Liver (tissue), 9 donors: ENCODE measurements around the gene CDH13. TPM values are rescaled to one million over a fixed set of nuclear protein-coding genes. Genes with fewer than 3 reads are reported as not detected.

ENCODE experiments used
- DNase-seq: peaks from one replicate; pipeline ENCODE4 v3.0.0-alpha.2; 2017; ENCODE audit warnings: low spot score
- H3K27ac ChIP-seq, 2 donors: one replicate each; pipeline ENCODE4 v1.7.0; 2013; ENCODE audit warnings: inconsistent platforms in 2 of 2, low read length in 2 of 2, control low read depth in 1 of 2, low read depth in 1 of 2, mild to moderate bottlenecking in 1 of 2
- H3K27me3 ChIP-seq, 4 donors: one replicate each; pipeline versions ENCODE4 v1.6.1 to v1.7.0; 2013; ENCODE audit warnings: low read length in 3 of 4, inconsistent platforms in 1 of 4, mild to moderate bottlenecking in 1 of 4, moderate library complexity in 1 of 4; ENCODE audit not compliant: control insufficient read depth in 4 of 4, insufficient read depth in 4 of 4
- H3K36me3 ChIP-seq, 4 donors: one replicate each; pipeline versions ENCODE4 v1.6.1 to v1.7.0; 2013; ENCODE audit warnings: low read length in 3 of 4, mild to moderate bottlenecking in 3 of 4, low read depth in 1 of 4, moderate library complexity in 1 of 4; ENCODE audit not compliant: control insufficient read depth in 4 of 4, insufficient read depth in 3 of 4
- H3K4me1 ChIP-seq, 4 donors: one replicate each; pipeline versions ENCODE4 v1.6.1 to v1.7.0; 2013; ENCODE audit warnings: low read length in 3 of 4, mild to moderate bottlenecking in 3 of 4, moderate library complexity in 1 of 4; ENCODE audit not compliant: control insufficient read depth in 4 of 4, insufficient read depth in 4 of 4
- H3K4me3 ChIP-seq, 3 donors: one replicate each; pipeline versions ENCODE4 v1.6.1 to v1.7.0; 2013; ENCODE audit warnings: low read length in 3 of 3, control low read depth in 1 of 3, low read depth in 1 of 3, mild to moderate bottlenecking in 1 of 3
- H3K9ac ChIP-seq, 2 donors: one replicate each; pipeline ENCODE4 v1.7.0; 2013; ENCODE audit warnings: low read length in 2 of 2, mild to moderate bottlenecking in 2 of 2, moderate library complexity in 2 of 2, control low read depth in 1 of 2, low read depth in 1 of 2
- H3K9me3 ChIP-seq, 4 donors: one replicate each; pipeline versions ENCODE4 v1.6.1 to v1.7.0; 2013; ENCODE audit warnings: low read length in 3 of 4; ENCODE audit not compliant: control insufficient read depth in 4 of 4
- ATF3 ChIP-seq: IDR thresholded peaks from 2 replicates; pipeline ENCODE4 v1.6.1; 2016; ENCODE audit warnings: antibody characterized with exemption
- EGR1 ChIP-seq, 2 donors: IDR thresholded peaks; 2 replicates each; pipeline ENCODE4 v1.6.1; 2016 to 2018; ENCODE audit warnings: antibody characterized with exemption in 2 of 2, low read depth in 2 of 2
- FOXA1 ChIP-seq: IDR thresholded peaks from 2 replicates; pipeline ENCODE4 v1.6.1; 2016; ENCODE audit warnings: antibody characterized with exemption
- FOXA2 ChIP-seq: IDR thresholded peaks from 2 replicates; pipeline ENCODE4 v1.6.1; 2016; ENCODE audit warnings: antibody characterized with exemption
- HNF4G ChIP-seq: IDR thresholded peaks from 2 replicates; pipeline ENCODE4 v1.6.1; 2016; ENCODE audit warnings: antibody characterized with exemption
- JUND ChIP-seq, 2 donors: IDR thresholded peaks; 2 replicates each; pipeline ENCODE4 v1.6.1; 2016; ENCODE audit warnings: antibody characterized with exemption in 2 of 2
- MAX ChIP-seq: IDR thresholded peaks from 2 replicates; pipeline ENCODE4 v1.6.1; 2016; ENCODE audit warnings: antibody characterized with exemption
- NR2F2 ChIP-seq: IDR thresholded peaks from 2 replicates; pipeline ENCODE4 v1.6.1; 2016; ENCODE audit warnings: antibody characterized with exemption
- RAD21 ChIP-seq, 2 donors: IDR thresholded peaks; 2 replicates each; pipeline ENCODE4 v1.6.1; 2016; ENCODE audit warnings: antibody characterized with exemption in 2 of 2, mild to moderate bottlenecking in 2 of 2
- RXRA ChIP-seq, 2 donors: IDR thresholded peaks; 2 replicates each; pipeline ENCODE4 v1.6.1; 2017 to 2018; ENCODE audit warnings: antibody characterized with exemption in 2 of 2, mild to moderate bottlenecking in 1 of 2
- SP1 ChIP-seq: IDR thresholded peaks from 2 replicates; pipeline ENCODE4 v1.6.1; 2018; ENCODE audit warnings: antibody characterized with exemption, mild to moderate bottlenecking
- TAF1 ChIP-seq: conservative IDR thresholded peaks from 2 replicates; pipeline ENCODE4 v1.6.1; 2016; ENCODE audit warnings: antibody characterized with exemption, mild to moderate bottlenecking
- YY1 ChIP-seq: IDR thresholded peaks from 2 replicates; pipeline ENCODE4 v1.6.1; 2016; ENCODE audit warnings: antibody characterized with exemption, mild to moderate bottlenecking
- WGBS: extraction: QIAGEN DNeasy Blood & Tissue Kit; methylation state at CpG from one replicate; pipeline ENCODE4 v1.1.7; 2013; 5-methylcytosine and 5-hydroxymethylcytosine counted together
- polyA plus RNA-seq, 2 donors: library from polyadenylated mRNA; stranded (reverse) in 1 of 2; unstranded in 1 of 2; fragments of 200-250 nt in 1 of 2; fragments of >200 nt in 1 of 2; fragmentation: Nextera tagmentation in 1 of 2; extraction: Ambion mirVana in 1 of 2; gene quantifications; one replicate each; pipeline versions ENCODE4 v1.2.1 to v1.2.3, GENCODE V29; 2013 to 2015
- total RNA-seq, 2 donors: library from RNA; depleted of rRNA; stranded (reverse); fragments of >200 nt; gene quantifications; one replicate each; pipeline ENCODE4 v1.2.3, GENCODE V29; 2014
- TF ChIP-seq, protein P1 (sequence below): fragments of 150-350 bp; IDR thresholded peaks from 2 replicates; pipeline ENCODE4 v1.5.1; 2017; ENCODE audit warnings: improper control_type of control experiment, low read depth, low read length; ENCODE audit not compliant: missing input control
- TF ChIP-seq, protein P2 (sequence below): IDR thresholded peaks from 2 replicates; pipeline ENCODE4 v1.6.1; 2016; ENCODE audit warnings: antibody characterized with exemption, mild to moderate bottlenecking
- donor health status: healthy.
- donor health status: healthy.
- donor health status: healthy.
- donor health status: healthy.
- donor health status: healthy.

The CDH13 gene
- total and polyA plus RNA-seq, 4 donors = 0.21 to 1.5 (median 0.58) TPM

GRCh38 chr16:83400234-83400633, 773.5 kb downstream of the CDH13 start:
- TF ChIP-seq, protein P1, sequence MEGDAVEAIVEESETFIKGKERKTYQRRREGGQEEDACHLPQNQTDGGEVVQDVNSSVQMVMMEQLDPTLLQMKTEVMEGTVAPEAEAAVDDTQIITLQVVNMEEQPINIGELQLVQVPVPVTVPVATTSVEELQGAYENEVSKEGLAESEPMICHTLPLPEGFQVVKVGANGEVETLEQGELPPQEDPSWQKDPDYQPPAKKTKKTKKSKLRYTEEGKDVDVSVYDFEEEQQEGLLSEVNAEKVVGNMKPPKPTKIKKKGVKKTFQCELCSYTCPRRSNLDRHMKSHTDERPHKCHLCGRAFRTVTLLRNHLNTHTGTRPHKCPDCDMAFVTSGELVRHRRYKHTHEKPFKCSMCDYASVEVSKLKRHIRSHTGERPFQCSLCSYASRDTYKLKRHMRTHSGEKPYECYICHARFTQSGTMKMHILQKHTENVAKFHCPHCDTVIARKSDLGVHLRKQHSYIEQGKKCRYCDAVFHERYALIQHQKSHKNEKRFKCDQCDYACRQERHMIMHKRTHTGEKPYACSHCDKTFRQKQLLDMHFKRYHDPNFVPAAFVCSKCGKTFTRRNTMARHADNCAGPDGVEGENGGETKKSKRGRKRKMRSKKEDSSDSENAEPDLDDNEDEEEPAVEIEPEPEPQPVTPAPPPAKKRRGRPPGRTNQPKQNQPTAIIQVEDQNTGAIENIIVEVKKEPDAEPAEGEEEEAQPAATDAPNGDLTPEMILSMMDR = no peak
- no peak for TF ChIP-seq NR2F2
- no peak for TF ChIP-seq JUND (IDR thresholded peaks at IDR 0.05)
- no peak for TF ChIP-seq SP1
- no peak for TF ChIP-seq ATF3
- TF ChIP-seq FOXA2 = no peak
- no peak for TF ChIP-seq RXRA (IDR thresholded peaks at IDR 0.05)
- TF ChIP-seq YY1 = no peak
- TF ChIP-seq TAF1 = no peak
- no peak for TF ChIP-seq HNF4G
- TF ChIP-seq, protein P2, sequence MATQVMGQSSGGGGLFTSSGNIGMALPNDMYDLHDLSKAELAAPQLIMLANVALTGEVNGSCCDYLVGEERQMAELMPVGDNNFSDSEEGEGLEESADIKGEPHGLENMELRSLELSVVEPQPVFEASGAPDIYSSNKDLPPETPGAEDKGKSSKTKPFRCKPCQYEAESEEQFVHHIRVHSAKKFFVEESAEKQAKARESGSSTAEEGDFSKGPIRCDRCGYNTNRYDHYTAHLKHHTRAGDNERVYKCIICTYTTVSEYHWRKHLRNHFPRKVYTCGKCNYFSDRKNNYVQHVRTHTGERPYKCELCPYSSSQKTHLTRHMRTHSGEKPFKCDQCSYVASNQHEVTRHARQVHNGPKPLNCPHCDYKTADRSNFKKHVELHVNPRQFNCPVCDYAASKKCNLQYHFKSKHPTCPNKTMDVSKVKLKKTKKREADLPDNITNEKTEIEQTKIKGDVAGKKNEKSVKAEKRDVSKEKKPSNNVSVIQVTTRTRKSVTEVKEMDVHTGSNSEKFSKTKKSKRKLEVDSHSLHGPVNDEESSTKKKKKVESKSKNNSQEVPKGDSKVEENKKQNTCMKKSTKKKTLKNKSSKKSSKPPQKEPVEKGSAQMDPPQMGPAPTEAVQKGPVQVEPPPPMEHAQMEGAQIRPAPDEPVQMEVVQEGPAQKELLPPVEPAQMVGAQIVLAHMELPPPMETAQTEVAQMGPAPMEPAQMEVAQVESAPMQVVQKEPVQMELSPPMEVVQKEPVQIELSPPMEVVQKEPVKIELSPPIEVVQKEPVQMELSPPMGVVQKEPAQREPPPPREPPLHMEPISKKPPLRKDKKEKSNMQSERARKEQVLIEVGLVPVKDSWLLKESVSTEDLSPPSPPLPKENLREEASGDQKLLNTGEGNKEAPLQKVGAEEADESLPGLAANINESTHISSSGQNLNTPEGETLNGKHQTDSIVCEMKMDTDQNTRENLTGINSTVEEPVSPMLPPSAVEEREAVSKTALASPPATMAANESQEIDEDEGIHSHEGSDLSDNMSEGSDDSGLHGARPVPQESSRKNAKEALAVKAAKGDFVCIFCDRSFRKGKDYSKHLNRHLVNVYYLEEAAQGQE = no peak
- TF ChIP-seq EGR1 (IDR thresholded peaks at IDR 0.05; ENCODE audit: low read depth in 2 of 2) = no peak
- TF ChIP-seq FOXA1 = no peak
- no peak for TF ChIP-seq MAX
- TF ChIP-seq RAD21 (IDR thresholded peaks at IDR 0.05) = no peak
- H3K9me3 ChIP-seq = peaks cover 0 to 4% (median 2%) of the 10 kb centered on the region in 4 donors
- no peaks in the 10 kb centered on the region for H3K36me3 ChIP-seq
- H3K27ac ChIP-seq = no peak overlapping the region
- WGBS = 49% methylated on average over 4 of the region's 4 CpGs
- DNase-seq = no peak
- no peak overlapping the region for H3K9ac ChIP-seq
- no peaks in the 10 kb centered on the region for H3K4me1 ChIP-seq
- no peak overlapping the region for H3K4me3 ChIP-seq
- H3K27me3 ChIP-seq = no peaks in the 10 kb centered on the region

- Histone ChIP-seq H3K36me3 (no peaks in the 10 kb centered on the region), H3K9ac (no peak overlapping the region), H3K9me3 (peaks cover 0 to 4% (median 2%) of the 10 kb centered on the region in 4 donors), H3K27me3 (no peaks in the 10 kb centered on the region), H3K4me1 (no peaks in the 10 kb centered on the region), H3K4me3 (no peak overlapping the region), H3K27ac (no peak overlapping the region)
- WGBS = 77% methylated on average over 6 of the region's 6 CpGs
- TF ChIP-seq JUND (IDR thresholded peaks at IDR 0.05) = no peak
- TF ChIP-seq TAF1 = no peak
- TF ChIP-seq, protein P1 = no peak
- no peak for DNase-seq
Measured at GRCh38 chr16:83402160-83402814, 775.5 kb downstream of the CDH13 start.
